Trophoblast cell (in vitro differentiated cells and primary cell): ENCODE data around the gene SNX33.
"Not testable (repeated sequence)": the region's sequence is repeated elsewhere in the genome, so short reads cannot be mapped to it uniquely, and the experiment has no call there.

Experiments
- DNase-seq, 2 donors: peaks; one replicate each; pipeline ENCODE4 v3.0.0-alpha.2; 2016
- H2AFZ ChIP-seq: 2 replicates; pipeline ENCODE4 v1.6.1; 2013; ENCODE audit warnings: low read length, moderate library complexity, mild to moderate bottlenecking; ENCODE audit not compliant: insufficient read depth, poor library complexity
- H2AK5ac ChIP-seq: 2 replicates; pipeline ENCODE4 v1.6.1; 2013; ENCODE audit warnings: mild to moderate bottlenecking, low read length
- H2BK120ac ChIP-seq: 2 replicates; pipeline ENCODE4 v1.6.1; 2013; ENCODE audit warnings: low read length, mild to moderate bottlenecking, moderate library complexity; ENCODE audit not compliant: insufficient read depth, poor library complexity
- H2BK12ac ChIP-seq: 2 replicates; pipeline ENCODE4 v1.6.1; 2013; ENCODE audit warnings: mild to moderate bottlenecking, low read length, moderate library complexity
- H2BK5ac ChIP-seq: 2 replicates; pipeline ENCODE4 v1.6.1; 2013; ENCODE audit warnings: low read length, low read depth, moderate library complexity, mild to moderate bottlenecking; ENCODE audit not compliant: poor library complexity
- H3K14ac ChIP-seq: 2 replicates; pipeline ENCODE4 v1.6.1; 2013; ENCODE audit warnings: mild to moderate bottlenecking, low read length
- H3K18ac ChIP-seq: 2 replicates; pipeline ENCODE4 v1.6.1; 2013; ENCODE audit warnings: mild to moderate bottlenecking, low read length
- H3K23ac ChIP-seq: 2 replicates; pipeline ENCODE4 v1.6.1; 2013; ENCODE audit warnings: low read length
- H3K27ac ChIP-seq: 2 replicates; pipeline ENCODE4 v1.5.1; 2013; ENCODE audit warnings: low read depth, mild to moderate bottlenecking, inconsistent platforms, low read length, moderate library complexity
- H3K27me3 ChIP-seq: 2 replicates; pipeline ENCODE4 v1.6.1; 2013; ENCODE audit warnings: inconsistent platforms, mild to moderate bottlenecking, low read length, moderate library complexity; ENCODE audit not compliant: insufficient read depth
- H3K36me3 ChIP-seq, 2 experiments: 1 replicate in 1 of 2; 2 replicates in 1 of 2; pipeline ENCODE4 v1.6.1; 2013; ENCODE audit warnings: low read length in 2 of 2, mild to moderate bottlenecking in 2 of 2, moderate library complexity in 1 of 2; ENCODE audit not compliant: insufficient read depth in 2 of 2, control insufficient read depth in 1 of 2
- H3K4ac ChIP-seq: 2 replicates; pipeline ENCODE4 v1.6.1; 2013; ENCODE audit warnings: low read depth, mild to moderate bottlenecking, low read length, moderate library complexity
- H3K4me1 ChIP-seq, 2 experiments: 1 replicate in 1 of 2; 2 replicates in 1 of 2; pipeline ENCODE4 v1.6.1; 2013; ENCODE audit warnings: low read length in 2 of 2, mild to moderate bottlenecking in 2 of 2, moderate library complexity in 1 of 2; ENCODE audit not compliant: insufficient read depth in 2 of 2, control insufficient read depth in 1 of 2
- H3K4me2 ChIP-seq: 2 replicates; pipeline ENCODE4 v1.6.1; 2013; ENCODE audit warnings: inconsistent platforms, mild to moderate bottlenecking, low read length, moderate library complexity
- H3K4me3 ChIP-seq: 2 replicates; pipeline ENCODE4 v1.5.1; 2013; ENCODE audit warnings: mild to moderate bottlenecking, low read depth, low read length, inconsistent platforms
- H3K79me1 ChIP-seq: one replicate; pipeline ENCODE4 v1.6.1; 2013; ENCODE audit warnings: low read length
- H3K79me2 ChIP-seq: 2 replicates; pipeline ENCODE4 v1.6.1; 2013; ENCODE audit warnings: low read length, mild to moderate bottlenecking; ENCODE audit not compliant: control insufficient read depth, insufficient read depth, poor library complexity
- H3K9ac ChIP-seq: 2 replicates; pipeline ENCODE4 v1.6.1; 2013; ENCODE audit warnings: mild to moderate bottlenecking, low read length
- H3K9me3 ChIP-seq: 2 replicates; pipeline ENCODE4 v1.6.1; 2013; ENCODE audit warnings: low read depth, mild to moderate bottlenecking, control low read depth, inconsistent platforms, low read length; ENCODE audit not compliant: insufficient read depth
- H4K12ac ChIP-seq: 2 replicates; pipeline ENCODE4 v1.6.1; 2013; ENCODE audit warnings: low read depth, mild to moderate bottlenecking, low read length, moderate library complexity
- H4K8ac ChIP-seq: 2 replicates; pipeline ENCODE4 v1.6.1; 2013; ENCODE audit warnings: low read depth, mild to moderate bottlenecking, low read length, moderate library complexity
- H4K91ac ChIP-seq: one replicate; pipeline ENCODE4 v1.6.1; 2013; ENCODE audit warnings: low read depth, mild to moderate bottlenecking, low read length, moderate library complexity
- WGBS: extraction: QIAGEN DNeasy Blood & Tissue Kit; methylation state at CpG from one replicate; pipeline ENCODE4 v1.1.7; 2013; ENCODE audit warnings: missing lambda C conversion rate; ENCODE audit not compliant: insufficient read length, insufficient coverage; ENCODE audit errors: extremely low coverage; 5-methylcytosine and 5-hydroxymethylcytosine counted together

The SNX33 gene

DNA sequence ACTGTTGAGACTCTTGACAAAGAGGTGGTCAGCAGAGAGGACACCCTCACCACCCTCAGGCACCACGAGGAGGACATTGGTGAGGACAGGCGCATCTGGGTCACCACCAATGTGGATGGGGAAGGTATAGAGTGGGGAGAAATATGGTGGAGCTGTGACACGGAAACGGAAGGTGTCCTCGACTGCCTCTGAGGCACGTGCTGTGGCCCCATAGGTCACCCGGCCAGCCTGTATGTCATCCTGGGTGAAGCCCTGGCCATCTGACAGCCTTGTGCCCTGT is 40.5 kb downstream of the SNX33 start:
- no peak overlapping the region for H3K4me3 ChIP-seq
- H3K9me3 ChIP-seq = peaks cover 5% of the 10 kb centered on the region
- no peak overlapping the region for H4K91ac ChIP-seq
- no peak for DNase-seq
- H3K9ac ChIP-seq = no peak overlapping the region
- no peaks in the 10 kb centered on the region for H3K79me1 ChIP-seq
- H3K27me3 ChIP-seq = no peaks in the 10 kb centered on the region
- no peaks in the 10 kb centered on the region for H3K4me1 ChIP-seq
- no peak overlapping the region for H3K4ac ChIP-seq
- no peak overlapping the region for H2AFZ ChIP-seq
- H3K4me2 ChIP-seq = no peak overlapping the region
- no peak overlapping the region for H2BK120ac ChIP-seq
- no peak overlapping the region for H2BK5ac ChIP-seq
- H4K8ac ChIP-seq = no peak overlapping the region
- no peak overlapping the region for H2BK12ac ChIP-seq
- no peak overlapping the region for H3K14ac ChIP-seq
- H3K36me3 ChIP-seq = no peaks in the 10 kb centered on the region
- H3K79me2 ChIP-seq = no peaks in the 10 kb centered on the region
- WGBS = no CpG with 5 or more reads among the region's 7 CpGs
- no peak overlapping the region for H3K18ac ChIP-seq
- H3K27ac ChIP-seq = no peak overlapping the region
- no peak overlapping the region for H4K12ac ChIP-seq
- H3K23ac ChIP-seq = no peak overlapping the region
- no peak overlapping the region for H2AK5ac ChIP-seq

DNA sequence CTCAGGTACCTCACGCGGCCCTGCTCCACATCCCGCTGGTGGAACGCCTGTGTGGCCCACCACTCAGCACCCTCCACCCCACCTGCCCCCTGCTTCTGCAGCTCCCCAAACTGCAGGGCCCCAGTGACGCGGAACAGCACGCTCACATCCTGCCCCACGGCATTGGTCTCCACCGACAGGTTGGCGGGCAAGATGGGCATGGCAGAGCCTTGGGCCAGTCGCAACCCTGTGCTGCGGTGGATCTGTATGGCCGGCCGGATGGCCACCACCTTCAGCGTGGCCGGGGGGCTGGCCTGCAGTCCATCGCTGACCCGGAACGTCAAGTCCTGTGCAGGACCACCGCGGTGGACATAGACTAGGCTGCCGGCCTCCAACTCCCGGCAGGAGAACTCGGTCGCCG is 41.1 kb downstream of the SNX33 start:
- no CpG with 5 or more reads among the region's 26 CpGs for WGBS
- Histone ChIP-seq H3K4me3 (no peak overlapping the region), H3K14ac (no peak overlapping the region), H4K12ac (no peak overlapping the region), H3K36me3 (no peaks in the 10 kb centered on the region), H2BK5ac (no peak overlapping the region), H2AK5ac (no peak overlapping the region), H3K27ac (no peak overlapping the region), H3K4me1 (peaks cover 3 to 4% of the 10 kb centered on the region in 2 experiments), H4K91ac (no peak overlapping the region), H3K9me3 (peaks cover 5% of the 10 kb centered on the region), H3K79me2 (no peaks in the 10 kb centered on the region), H3K23ac (no peak overlapping the region), H2BK120ac (no peak overlapping the region), H3K27me3 (no peaks in the 10 kb centered on the region), H3K4me2 (no peak overlapping the region), H2AFZ (no peak overlapping the region), H3K79me1 (peaks cover 4% of the 10 kb centered on the region), H3K9ac (no peak overlapping the region), H4K8ac (no peak overlapping the region), H3K18ac (no peak overlapping the region), H2BK12ac (no peak overlapping the region), H3K4ac (no peak overlapping the region)
- DNase-seq = no peak

DNA sequence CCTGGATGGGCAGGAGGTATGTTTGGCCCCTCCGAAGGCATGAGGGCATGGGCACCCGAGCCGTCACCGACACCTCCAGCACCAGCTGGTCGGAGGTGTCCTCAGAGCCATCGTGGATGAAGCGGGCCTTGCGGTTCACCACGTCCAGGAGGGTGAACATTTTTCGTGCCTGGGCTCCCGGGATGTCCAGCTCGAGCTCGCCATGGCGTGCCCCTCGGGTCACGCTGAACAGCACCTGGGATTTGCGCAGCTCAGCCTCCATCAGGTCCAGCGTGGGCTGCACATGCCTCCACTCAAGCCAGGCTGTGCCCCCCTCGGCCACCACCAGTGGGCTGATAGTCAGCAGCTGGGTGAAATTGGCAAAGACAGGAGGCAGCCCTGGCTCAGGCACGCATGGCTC is 41.7 kb downstream of the SNX33 start:
- not testable (repeated sequence) for H3K4me2 ChIP-seq, H3K79me1 ChIP-seq, H2BK12ac ChIP-seq, H3K27ac ChIP-seq, H3K4me3 ChIP-seq, H4K12ac ChIP-seq, H3K9ac ChIP-seq, DNase-seq, H3K18ac ChIP-seq, H3K9me3 ChIP-seq, H3K27me3 ChIP-seq, H2AFZ ChIP-seq, H3K36me3 ChIP-seq, H2BK120ac ChIP-seq, H4K91ac ChIP-seq, H2AK5ac ChIP-seq, H3K4me1 ChIP-seq, H2BK5ac ChIP-seq, H4K8ac ChIP-seq, H3K4ac ChIP-seq, H3K79me2 ChIP-seq, H3K23ac ChIP-seq, H3K14ac ChIP-seq
- no CpG with 5 or more reads among the region's 20 CpGs for WGBS

DNA sequence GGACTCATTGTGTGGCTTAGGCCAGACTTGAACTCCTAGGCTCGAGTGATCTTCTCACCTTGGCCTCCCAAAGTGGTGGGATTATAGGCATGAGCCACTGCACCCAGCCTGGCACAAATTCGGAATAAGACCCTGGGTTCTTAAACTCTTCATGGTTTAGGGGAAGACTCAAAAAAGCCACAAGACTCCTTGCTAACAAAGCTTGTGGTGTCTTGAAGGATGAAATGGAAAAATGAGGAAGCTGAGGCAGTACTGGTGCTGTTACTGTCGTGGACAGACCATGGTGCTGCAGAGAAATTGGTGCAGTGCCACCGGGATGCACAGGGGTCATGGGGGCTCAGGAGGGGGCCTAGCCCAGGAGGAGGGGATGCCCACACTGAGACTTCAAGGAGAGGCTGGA is 44.6 kb downstream of the SNX33 start:
- H2AK5ac ChIP-seq, H3K9ac ChIP-seq, H4K12ac ChIP-seq, H3K23ac ChIP-seq, H3K4me3 ChIP-seq, H3K36me3 ChIP-seq, H2AFZ ChIP-seq, H3K27me3 ChIP-seq, DNase-seq, H3K79me2 ChIP-seq, H3K9me3 ChIP-seq, H4K8ac ChIP-seq, H2BK120ac ChIP-seq, H2BK5ac ChIP-seq, H3K18ac ChIP-seq, H3K4me2 ChIP-seq, H4K91ac ChIP-seq, H3K4ac ChIP-seq, H3K27ac ChIP-seq, H3K14ac ChIP-seq, H2BK12ac ChIP-seq: not testable (repeated sequence)
- Histone ChIP-seq H3K79me1 (peaks cover 13% of the 10 kb centered on the region), H3K4me1 (peaks cover 24 to 29% of the 10 kb centered on the region in 2 experiments)
- WGBS = no CpG with 5 or more reads among the region's 4 CpGs

DNA sequence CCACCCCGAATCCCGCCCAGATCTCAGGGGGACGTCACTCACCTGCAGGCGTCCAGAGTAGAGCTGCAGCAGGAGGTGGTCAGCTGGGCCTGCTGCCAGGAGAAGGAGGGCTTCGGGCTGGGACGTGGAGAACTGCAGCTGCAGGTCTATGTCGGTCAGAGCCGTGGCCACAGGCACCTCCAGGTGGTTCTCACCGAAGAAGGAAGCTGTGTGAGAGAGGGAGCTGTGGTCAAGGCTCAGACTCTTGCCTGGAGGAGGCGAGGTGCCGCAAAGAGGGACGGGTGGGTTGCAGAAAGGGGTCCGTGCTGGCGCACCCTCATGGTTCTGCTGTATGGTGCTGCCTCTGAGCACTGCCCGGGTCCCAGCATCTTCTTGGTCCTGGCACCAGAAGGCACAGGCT is 45.3 kb downstream of the SNX33 start:
- not testable (repeated sequence) for H3K23ac ChIP-seq, H4K91ac ChIP-seq, H2AFZ ChIP-seq, H3K36me3 ChIP-seq, H3K79me2 ChIP-seq, H2BK5ac ChIP-seq, H2BK120ac ChIP-seq, DNase-seq, H3K14ac ChIP-seq, H4K8ac ChIP-seq, H3K27me3 ChIP-seq, H3K4ac ChIP-seq, H3K18ac ChIP-seq, H3K27ac ChIP-seq, H2AK5ac ChIP-seq, H3K4me3 ChIP-seq, H2BK12ac ChIP-seq, H3K9me3 ChIP-seq, H3K4me2 ChIP-seq, H4K12ac ChIP-seq, H3K9ac ChIP-seq
- WGBS = no CpG with 5 or more reads among the region's 15 CpGs
- H3K4me1 ChIP-seq = peaks cover 26 to 33% of the 10 kb centered on the region in 2 experiments
- H3K79me1 ChIP-seq = peaks cover 16% of the 10 kb centered on the region
